HG03565 (cell line): ENCODE results near the gene MACROD2.
"Not testable (repeated sequence)": the region's sequence is repeated elsewhere in the genome, so short reads cannot be mapped to it uniquely, and the experiment has no call there.

ENCODE experiments used
- ATAC-seq: cut with Tn5 transposase; IDR thresholded peaks from one replicate; pipeline ENCODE4 v1.9.1; 2021; ENCODE audit warnings: mild to moderate bottlenecking, moderate library complexity; ENCODE audit not compliant: unreplicated experiment

Gene MACROD2

GRCh38 chr20:14245368-14245970 is 250.2 kb downstream of the MACROD2 start:
- no peak for ATAC-seq

- ATAC-seq = no peak
These were observed 264.4 kb downstream of the MACROD2 start for GRCh38 chr20:14259689-14260088.

- no peak for ATAC-seq
These were observed 265.1 kb downstream of the MACROD2 start for GRCh38 chr20:14260367-14260766.

GRCh38 chr20:14264869-14265268 is 269.6 kb downstream of the MACROD2 start:
- ATAC-seq = no peak

- no peak for ATAC-seq
These were observed 270.9 kb downstream of the MACROD2 start for GRCh38 chr20:14266246-14266645.

GRCh38 chr20:14270751-14271150 is 275.4 kb downstream of the MACROD2 start:
- not testable (repeated sequence) for ATAC-seq

GRCh38 chr20:14282140-14282539 is 286.8 kb downstream of the MACROD2 start:
- ATAC-seq = no peak

- no peak for ATAC-seq
These were observed 289.1 kb downstream of the MACROD2 start for GRCh38 chr20:14284443-14284842.

GRCh38 chr20:14288341-14289330 is 293.3 kb downstream of the MACROD2 start:
- no peak for ATAC-seq

- ATAC-seq = no peak
These were observed 296.2 kb downstream of the MACROD2 start for GRCh38 chr20:14291502-14291901.

GRCh38 chr20:14295238-14295637 is 299.9 kb downstream of the MACROD2 start:
- ATAC-seq = no peak

GRCh38 chr20:14295770-14296309 is 300.5 kb downstream of the MACROD2 start:
- no peak for ATAC-seq

- ATAC-seq = no peak
These were observed 304.5 kb downstream of the MACROD2 start for GRCh38 chr20:14299831-14300230.

GRCh38 chr20:14303106-14303505 is 307.8 kb downstream of the MACROD2 start:
- ATAC-seq = no peak

- ATAC-seq = no peak
These were observed 308.3 kb downstream of the MACROD2 start for GRCh38 chr20:14303651-14304050.

- no peak for ATAC-seq
These were observed 309.2 kb downstream of the MACROD2 start for GRCh38 chr20:14304472-14304871.

- no peak for ATAC-seq
These were observed 312.6 kb downstream of the MACROD2 start for GRCh38 chr20:14307956-14308355.

- no peak for ATAC-seq
These were observed 315.8 kb downstream of the MACROD2 start for GRCh38 chr20:14310977-14311627.

- ATAC-seq = no peak
These were observed 316.7 kb downstream of the MACROD2 start for GRCh38 chr20:14312001-14312400.

GRCh38 chr20:14313341-14314020 is 318.2 kb downstream of the MACROD2 start:
- ATAC-seq = no peak

GRCh38 chr20:14319704-14320103 is 324.4 kb downstream of the MACROD2 start:
- no peak for ATAC-seq
